Activated T-helper 17 cell treated with anti-CD3 and anti-CD28 coated beads, Interleukin-2, amount 50 U/mL, for 72 hours (primary cell): Measurements from ENCODE around the gene CILP. TPM values are rescaled to one million over a fixed set of nuclear protein-coding genes. Genes with fewer than 3 reads are reported as not detected.
A peak's percentile ranks its signal among the peaks of the same experiment; 100 is the strongest.
"Not testable (repeated sequence)": the region's sequence is repeated elsewhere in the genome, so short reads cannot be mapped to it uniquely, and the experiment has no call there.

Experiments
- ATAC-seq: fragments of 150-1000 bp; cut with Tn5 transposase; replicated peaks from 2 replicates; pipeline ENCODE4 v1.10.0; 2021; ENCODE audit warnings: mild to moderate bottlenecking, moderate library complexity
- H3K27ac Mint-ChIP-seq: one replicate; pipeline ENCODE4 v1.8.0; 2022; ENCODE audit warnings: mixed read lengths
- H3K27me3 Mint-ChIP-seq: one replicate; pipeline ENCODE4 v1.8.0; 2022; ENCODE audit warnings: mixed read lengths
- H3K36me3 Mint-ChIP-seq: one replicate; pipeline ENCODE4 v1.8.0; 2022; ENCODE audit warnings: low read depth, mild to moderate bottlenecking, mixed read lengths
- H3K4me1 Mint-ChIP-seq: one replicate; pipeline ENCODE4 v1.8.0; 2022; ENCODE audit warnings: mixed read lengths
- H3K4me3 Mint-ChIP-seq: one replicate; pipeline ENCODE4 v1.8.0; 2022; ENCODE audit warnings: mild to moderate bottlenecking, mixed read lengths
- H3K9me3 Mint-ChIP-seq: one replicate; pipeline ENCODE4 v1.8.0; 2022; ENCODE audit warnings: mixed read lengths
- total RNA-seq, 2 donors: library from RNA; stranded (reverse); gene quantifications; one replicate each; pipeline ENCODE4 v1.2.3, GENCODE V29; 2022

The CILP gene
- total RNA-seq, 2 donors from 2014 or later, result 0.05 to 0.09 TPM

DNA sequence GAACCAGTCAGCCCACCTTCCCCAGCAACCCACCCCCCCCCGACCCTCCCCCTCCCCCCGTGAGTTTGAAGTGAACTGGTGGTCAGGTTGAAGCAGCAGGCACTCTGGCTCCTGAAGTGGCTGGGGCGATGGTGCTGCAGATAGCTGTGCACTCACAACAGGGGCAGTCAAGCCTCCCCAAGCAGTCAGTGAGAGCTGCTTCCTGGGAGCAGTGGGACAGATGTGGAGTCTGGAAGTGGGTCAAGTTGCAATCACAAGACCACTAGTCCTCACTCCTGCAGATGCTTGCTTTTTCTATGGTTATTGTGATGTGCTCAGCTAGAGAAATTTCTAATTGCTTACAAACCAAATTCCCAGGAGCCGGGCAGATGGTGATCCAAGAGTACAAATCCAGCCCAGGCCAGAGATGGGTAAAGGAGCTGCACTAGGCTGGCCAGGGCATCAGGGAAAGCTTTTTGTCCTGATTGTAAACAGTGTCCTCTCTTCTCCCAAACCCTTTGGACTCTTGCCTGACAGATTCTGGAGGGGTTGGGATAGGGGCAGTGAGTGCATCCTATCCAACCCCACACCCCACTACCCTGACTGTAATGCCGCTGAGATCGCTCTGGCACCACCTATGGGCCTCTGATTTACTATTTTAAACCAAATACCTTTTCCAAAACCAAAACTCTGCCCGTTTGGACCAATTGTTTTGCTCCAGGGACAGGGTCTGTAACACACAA is 16.3 kb downstream of the CILP start:
- no peaks in the 10 kb centered on the region for H3K9me3 Mint-ChIP-seq
- H3K27ac Mint-ChIP-seq, result no peak overlapping the region
- H3K4me3 Mint-ChIP-seq, result no peak overlapping the region

GRCh38 chr15:65192016-65192415 is 19.3 kb downstream of the CILP start:
- H3K27ac Mint-ChIP-seq, result no peak overlapping the region
- H3K9me3 Mint-ChIP-seq, result no peaks in the 10 kb centered on the region
- no peaks in the 10 kb centered on the region for H3K4me1 Mint-ChIP-seq
- H3K36me3 Mint-ChIP-seq, result no peaks in the 10 kb centered on the region
- no peak overlapping the region for H3K4me3 Mint-ChIP-seq
- ATAC-seq, result peak; percentile 32
- H3K27me3 Mint-ChIP-seq, result no peaks in the 10 kb centered on the region

More for the DNA sequence above, 16.3 kb downstream of the CILP start:
- ATAC-seq, result no peak
- Mint-ChIP-seq H3K27me3 (no peaks in the 10 kb centered on the region), H3K4me1 (no peaks in the 10 kb centered on the region), H3K36me3 (no peaks in the 10 kb centered on the region)

GRCh38 chr15:65189102-65189740 is 22.1 kb downstream of the CILP start:
- H3K27ac Mint-ChIP-seq, result peak overlapping the region; percentile 66
- no peaks in the 10 kb centered on the region for H3K9me3 Mint-ChIP-seq
- no peaks in the 10 kb centered on the region for H3K4me1 Mint-ChIP-seq
- ATAC-seq, result no peak
- no peaks in the 10 kb centered on the region for H3K27me3 Mint-ChIP-seq
- H3K4me3 Mint-ChIP-seq, result no peak overlapping the region
- H3K36me3 Mint-ChIP-seq, result peaks cover 4% of the 10 kb centered on the region

DNA sequence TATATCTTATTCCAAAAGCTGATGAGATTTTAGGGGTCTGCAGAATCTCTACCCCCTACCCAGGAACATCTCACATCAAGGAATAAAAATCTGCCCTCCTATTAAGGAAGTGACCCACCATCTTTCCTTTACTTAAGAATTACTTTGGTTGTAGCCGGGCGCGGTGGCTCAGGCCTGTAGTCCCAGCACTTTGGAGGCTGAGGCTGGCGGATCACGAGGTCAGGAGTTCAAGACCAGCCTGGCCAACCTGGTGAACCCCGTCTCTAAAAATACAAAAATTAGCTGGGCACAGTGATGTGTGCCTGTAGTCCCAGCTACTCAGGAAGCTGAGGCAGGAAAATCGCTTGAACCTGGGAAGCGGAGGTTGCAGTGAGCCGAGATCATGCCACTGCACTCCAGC is 22.8 kb downstream of the CILP start:
- not testable (repeated sequence) for H3K27ac Mint-ChIP-seq, H3K27me3 Mint-ChIP-seq
- H3K36me3 Mint-ChIP-seq, result peaks cover 11% of the 10 kb centered on the region

DNA sequence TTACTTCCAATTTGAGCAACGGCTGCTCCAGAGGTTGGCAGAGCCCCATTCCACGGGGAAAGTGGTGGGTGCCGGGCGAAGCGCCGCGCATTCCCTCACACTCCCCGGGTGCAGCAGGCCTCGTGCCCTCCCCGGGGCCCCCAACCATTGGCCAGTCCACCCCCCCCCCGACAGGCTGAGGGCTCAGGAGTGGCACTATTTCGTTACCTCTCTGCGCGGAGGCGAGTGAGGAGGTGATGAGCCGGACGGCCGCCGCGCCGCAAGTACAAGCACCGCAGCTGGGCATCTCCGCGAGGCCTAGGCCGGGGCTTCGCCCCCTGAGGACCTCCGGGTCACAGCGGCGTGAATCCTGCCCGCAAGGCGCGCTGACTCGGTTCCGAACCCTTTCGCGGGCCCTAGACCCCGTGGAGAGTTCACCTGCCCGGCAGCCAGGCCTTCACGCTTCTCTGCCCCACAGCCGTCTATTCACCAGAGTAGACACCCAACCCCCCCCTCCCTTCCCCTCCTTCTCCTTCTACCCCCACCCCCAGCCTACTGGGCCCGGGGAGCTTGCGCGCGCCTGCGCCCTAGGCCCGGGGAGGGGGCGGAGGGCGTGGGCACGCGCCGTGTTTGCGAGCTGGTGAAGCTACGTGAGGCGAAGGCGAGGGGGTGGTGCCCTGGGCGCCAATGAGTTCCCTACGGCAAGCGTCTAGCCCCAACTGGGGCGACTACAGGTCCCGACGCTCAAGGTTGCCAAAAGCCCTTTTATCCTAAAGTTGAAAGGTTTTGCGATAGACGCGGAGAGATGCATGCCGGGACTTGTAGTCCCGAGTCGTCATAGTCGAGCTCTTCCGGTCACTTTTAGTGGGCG is 26.2 kb downstream of the CILP start, which contains the start of gene CLPX:
TSS of gene CLPX (minus strand) at position 475 of the 850 bp plus-strand sequence. CDS start at position 286, 189 bp downstream.
- H3K4me3 Mint-ChIP-seq, result peak within 1 kb of the TSS; percentile 94
- no peaks in the 10 kb centered on the region for H3K9me3 Mint-ChIP-seq
- peak; percentile 87 for ATAC-seq
- H3K4me1 Mint-ChIP-seq, result no peaks in the 10 kb centered on the region
- no peaks in the 10 kb centered on the region for H3K27me3 Mint-ChIP-seq
- H3K27ac Mint-ChIP-seq, result peak within 1 kb of the TSS; percentile 87
- H3K36me3 Mint-ChIP-seq, result peaks cover 40% of the 10 kb centered on the region

More for the DNA sequence above, 22.8 kb downstream of the CILP start:
- not testable (repeated sequence) for H3K4me1 Mint-ChIP-seq, H3K4me3 Mint-ChIP-seq, ATAC-seq, H3K9me3 Mint-ChIP-seq

DNA sequence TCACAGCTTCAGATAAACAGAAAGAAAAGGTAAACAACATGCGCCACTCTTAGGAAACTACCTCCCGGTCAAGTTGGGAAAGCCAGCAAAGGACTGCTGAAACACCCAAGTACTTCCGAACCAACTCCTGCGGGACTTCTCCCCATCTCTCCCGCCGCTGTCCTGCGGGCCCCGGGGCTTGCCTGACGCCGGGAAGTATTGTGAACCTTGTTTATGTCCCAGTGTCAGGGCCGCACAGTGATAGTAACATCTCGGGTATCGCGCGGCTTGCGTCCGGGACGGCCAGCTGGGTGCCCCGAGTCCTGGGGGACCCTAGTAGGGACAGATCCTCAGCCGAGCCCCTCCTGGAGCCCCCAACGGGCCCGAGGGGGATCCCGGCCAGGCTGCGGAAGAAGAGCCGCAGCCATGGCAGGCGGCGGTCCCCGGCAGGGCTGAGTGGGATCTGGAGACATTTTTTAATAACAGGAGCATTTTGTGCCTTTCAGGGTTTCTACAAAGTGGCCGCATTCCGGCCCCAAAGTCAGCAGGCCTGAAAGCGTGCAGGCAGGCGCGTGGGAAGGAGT is 26.9 kb downstream of the CILP start:
- H3K4me3 Mint-ChIP-seq, result peak overlapping the region; percentile 94
- no peaks in the 10 kb centered on the region for H3K9me3 Mint-ChIP-seq
- peak overlapping the region; percentile 87 for H3K27ac Mint-ChIP-seq
- ATAC-seq, result peak; percentile 37
- H3K36me3 Mint-ChIP-seq, result peaks cover 47% of the 10 kb centered on the region
- H3K27me3 Mint-ChIP-seq, result no peaks in the 10 kb centered on the region
- no peaks in the 10 kb centered on the region for H3K4me1 Mint-ChIP-seq

DNA sequence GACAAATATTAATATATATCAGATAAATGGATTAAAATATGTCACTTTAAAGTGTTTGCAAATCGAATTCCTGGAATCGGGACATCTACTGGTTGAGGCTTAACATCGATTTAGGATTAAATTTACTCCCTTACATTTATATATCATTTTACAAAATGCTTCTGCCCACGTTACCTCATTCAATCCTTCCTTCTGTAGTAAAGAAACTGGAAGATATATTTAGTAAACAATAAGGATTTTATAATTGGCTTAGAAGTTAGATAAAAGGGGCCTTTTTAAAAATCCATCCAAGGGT is 27.5 kb downstream of the CILP start:
- H3K36me3 Mint-ChIP-seq, result peaks cover 53% of the 10 kb centered on the region
- H3K4me1 Mint-ChIP-seq, result no peaks in the 10 kb centered on the region
- ATAC-seq, result no peak
- peak overlapping the region; percentile 94 for H3K4me3 Mint-ChIP-seq
- H3K27me3 Mint-ChIP-seq, result no peaks in the 10 kb centered on the region
- H3K27ac Mint-ChIP-seq, result peak overlapping the region; percentile 87
- H3K9me3 Mint-ChIP-seq, result no peaks in the 10 kb centered on the region

DNA sequence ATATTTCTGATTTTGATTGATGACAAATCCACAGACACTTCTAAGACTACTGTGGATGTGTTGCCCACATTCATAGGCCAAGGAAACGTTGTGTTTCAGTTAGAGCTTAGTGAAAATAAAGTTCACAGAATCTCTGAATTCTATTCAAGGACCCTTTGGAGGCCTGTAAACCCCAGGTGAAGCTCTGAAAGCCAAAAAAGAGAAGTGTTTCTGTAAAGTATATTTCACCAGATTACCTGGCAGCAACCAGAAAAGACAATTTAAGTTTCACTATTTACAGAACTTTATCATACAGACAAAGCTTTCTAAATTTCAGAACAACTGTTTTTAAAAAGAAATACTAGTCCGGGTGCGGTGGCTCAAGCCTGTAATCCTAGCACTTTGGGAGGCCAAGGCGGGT is 28.7 kb downstream of the CILP start:
- H3K27ac Mint-ChIP-seq, result no peak overlapping the region

GRCh38 chr15:65181582-65182353 is 29.5 kb downstream of the CILP start:
- H3K4me3 Mint-ChIP-seq, result peak overlapping the region; percentile 94
- H3K36me3 Mint-ChIP-seq, result peaks cover 73% of the 10 kb centered on the region
- not testable (repeated sequence) for H3K4me1 Mint-ChIP-seq, H3K27me3 Mint-ChIP-seq, ATAC-seq, H3K27ac Mint-ChIP-seq, H3K9me3 Mint-ChIP-seq

More for the DNA sequence above, 28.7 kb downstream of the CILP start:
- H3K27me3 Mint-ChIP-seq, result no peaks in the 10 kb centered on the region
- no peak for ATAC-seq
- no peaks in the 10 kb centered on the region for H3K4me1 Mint-ChIP-seq
- peaks cover 65% of the 10 kb centered on the region for H3K36me3 Mint-ChIP-seq
- peak overlapping the region; percentile 94 for H3K4me3 Mint-ChIP-seq
- no peaks in the 10 kb centered on the region for H3K9me3 Mint-ChIP-seq

- Mint-ChIP-seq H3K27ac (no peak overlapping the region), H3K9me3 (no peaks in the 10 kb centered on the region), H3K4me3 (no peak overlapping the region), H3K36me3 (peaks cover 89% of the 10 kb centered on the region), H3K4me1 (no peaks in the 10 kb centered on the region), H3K27me3 (no peaks in the 10 kb centered on the region)
- ATAC-seq, result no peak
Observed at GRCh38 chr15:65180167-65180566, 31.1 kb downstream of the CILP start.

DNA sequence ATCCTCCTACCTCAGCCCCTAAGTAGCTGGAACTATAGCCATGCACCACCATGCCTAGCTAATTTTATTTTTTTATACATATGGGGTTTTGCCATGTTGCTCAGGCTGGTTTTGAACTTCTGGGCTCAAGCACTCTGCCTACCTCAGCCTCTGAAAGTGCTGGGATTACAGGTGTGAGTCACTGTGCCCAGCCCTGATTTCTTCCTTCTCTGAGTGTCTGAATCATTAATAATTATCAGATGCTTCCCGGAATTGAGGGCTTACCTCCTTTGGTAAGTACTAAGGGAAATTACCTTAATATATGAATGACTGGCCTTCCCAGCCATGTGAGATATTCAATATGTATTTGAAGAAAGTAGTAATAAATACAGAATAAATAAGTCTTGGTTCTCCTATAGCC is 33.4 kb downstream of the CILP start:
- Mint-ChIP-seq H3K4me3 (no peak overlapping the region), H3K4me1 (no peaks in the 10 kb centered on the region), H3K27me3 (no peaks in the 10 kb centered on the region), H3K36me3 (peaks cover 93% of the 10 kb centered on the region), H3K27ac (no peak overlapping the region), H3K9me3 (no peaks in the 10 kb centered on the region)
- no peak for ATAC-seq

- no peak overlapping the region for H3K27ac Mint-ChIP-seq
- H3K36me3 Mint-ChIP-seq, result peaks cover 96% of the 10 kb centered on the region
- no peak overlapping the region for H3K4me3 Mint-ChIP-seq
- no peaks in the 10 kb centered on the region for H3K9me3 Mint-ChIP-seq
- no peaks in the 10 kb centered on the region for H3K27me3 Mint-ChIP-seq
- no peak for ATAC-seq
- no peaks in the 10 kb centered on the region for H3K4me1 Mint-ChIP-seq
Observed at GRCh38 chr15:65176056-65176455, 35.2 kb downstream of the CILP start.

- peaks cover 94% of the 10 kb centered on the region for H3K36me3 Mint-ChIP-seq
- ATAC-seq, result no peak
- no peaks in the 10 kb centered on the region for H3K9me3 Mint-ChIP-seq
- H3K4me3 Mint-ChIP-seq, result no peak overlapping the region
- no peaks in the 10 kb centered on the region for H3K27me3 Mint-ChIP-seq
- no peak overlapping the region for H3K27ac Mint-ChIP-seq
- no peaks in the 10 kb centered on the region for H3K4me1 Mint-ChIP-seq
Observed at GRCh38 chr15:65175511-65175910, 35.8 kb downstream of the CILP start.

DNA sequence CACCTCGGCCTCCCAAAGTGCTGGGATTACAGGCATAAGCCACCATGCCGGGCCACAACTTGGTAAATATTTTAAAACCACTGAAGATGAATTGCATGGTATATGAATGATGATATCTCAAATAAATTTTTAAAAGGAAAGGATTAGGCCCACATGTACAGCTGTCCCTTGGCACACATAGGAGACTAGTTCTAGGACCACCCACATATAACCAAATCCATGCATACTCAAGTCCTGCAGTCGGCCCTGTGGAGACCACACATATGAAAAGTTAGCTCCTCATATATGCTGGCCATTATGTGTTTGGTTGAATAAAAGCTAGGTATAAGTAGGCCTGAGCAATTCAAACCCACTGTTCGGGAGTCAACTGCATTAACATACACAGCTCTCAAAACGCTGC is 36.8 kb downstream of the CILP start:
- Mint-ChIP-seq H3K27me3 (no peaks in the 10 kb centered on the region), H3K36me3 (peaks cover 94% of the 10 kb centered on the region), H3K4me3 (no peak overlapping the region), H3K27ac (no peak overlapping the region), H3K9me3 (no peaks in the 10 kb centered on the region), H3K4me1 (no peaks in the 10 kb centered on the region)
- ATAC-seq, result no peak
